ENCODE data around the gene ZNF25.
A peak's percentile ranks its signal among the peaks of the same experiment; 100 is the strongest.

GRCh38 chr10:37976091-37976879 is at the start of gene ZNF25:
- TF ChIP-seq POLR2A (IDR thresholded peaks at IDR 0.05) (peak in 1 of 2 donors; percentile 66), CTCF (IDR thresholded peaks at IDR 0.05) (peak; percentile 51 to 91 (median 81))

Measured in vagina (tissue), 2 donors.